Stimulated activated CD4-positive, alpha-beta T cell treated with anti-CD3 and anti-CD28 coated beads, TNF-alpha, amount 100 ng/mL, for 1 hour (primary cell): ENCODE results near the gene TCHP.
A peak's percentile ranks its signal among the peaks of the same experiment; 100 is the strongest.
"Not testable (repeated sequence)": the region's sequence is repeated elsewhere in the genome, so short reads cannot be mapped to it uniquely, and the experiment has no call there.

Experiments used
- DNase-seq, 3 donors: peaks; one replicate each; pipeline ENCODE4 v3.0.0-alpha.2; 2020; ENCODE audit warnings: low read depth in 3 of 3, low spot score in 1 of 3

The TCHP gene

GRCh38 chr12:109878749-109879148 is 21.3 kb upstream of the TCHP start:
- no peak for DNase-seq

GRCh38 chr12:109879351-109880042 is 20.6 kb upstream of the TCHP start:
- DNase-seq: no peak

- DNase-seq: peak; percentile 69 to 85 (median 84)
Measured at GRCh38 chr12:109880043-109880931, 19.8 kb upstream of the TCHP start, which contains the start of gene GLTP. GLTP (minus strand) TSS chr12:109880541; CDS start chr12:109880374, 167 bp downstream.

- no peak for DNase-seq
Measured at GRCh38 chr12:109880938-109881337, 19.1 kb upstream of the TCHP start.

GRCh38 chr12:109881752-109882151 is 18.3 kb upstream of the TCHP start:
- DNase-seq: no peak

GRCh38 chr12:109883461-109883860 is 16.6 kb upstream of the TCHP start:
- no peak for DNase-seq

GRCh38 chr12:109885616-109886015 is 14.5 kb upstream of the TCHP start:
- DNase-seq: no peak

GRCh38 chr12:109888179-109889020 is 11.7 kb upstream of the TCHP start:
- DNase-seq: no peak

GRCh38 chr12:109890620-109891170 is 9.4 kb upstream of the TCHP start:
- no peak for DNase-seq

GRCh38 chr12:109891731-109892130 is 8.3 kb upstream of the TCHP start:
- DNase-seq: not testable (repeated sequence)

- DNase-seq: no peak
Measured at GRCh38 chr12:109892165-109892715, 7.8 kb upstream of the TCHP start.

GRCh38 chr12:109892748-109893147 is 7.3 kb upstream of the TCHP start:
- DNase-seq: no peak

GRCh38 chr12:109893261-109893995 is 6.6 kb upstream of the TCHP start:
- no peak for DNase-seq

GRCh38 chr12:109894939-109895338 is 5.1 kb upstream of the TCHP start:
- no peak for DNase-seq

GRCh38 chr12:109896188-109896587 is 3.9 kb upstream of the TCHP start:
- DNase-seq: no peak

- no peak for DNase-seq
Measured at GRCh38 chr12:109897029-109897428, 3.0 kb upstream of the TCHP start.

- DNase-seq: not testable (repeated sequence)
Measured at GRCh38 chr12:109899345-109899744, 729 bp upstream of the TCHP start.

- DNase-seq: no peak
Measured at GRCh38 chr12:109900752-109901580, 892 bp downstream of the TCHP start.

- no peak for DNase-seq
Measured at GRCh38 chr12:109902891-109903418, 2.9 kb downstream of the TCHP start.
